ENCODE data around the gene PPP4R4.

The PPP4R4 gene

DNA sequence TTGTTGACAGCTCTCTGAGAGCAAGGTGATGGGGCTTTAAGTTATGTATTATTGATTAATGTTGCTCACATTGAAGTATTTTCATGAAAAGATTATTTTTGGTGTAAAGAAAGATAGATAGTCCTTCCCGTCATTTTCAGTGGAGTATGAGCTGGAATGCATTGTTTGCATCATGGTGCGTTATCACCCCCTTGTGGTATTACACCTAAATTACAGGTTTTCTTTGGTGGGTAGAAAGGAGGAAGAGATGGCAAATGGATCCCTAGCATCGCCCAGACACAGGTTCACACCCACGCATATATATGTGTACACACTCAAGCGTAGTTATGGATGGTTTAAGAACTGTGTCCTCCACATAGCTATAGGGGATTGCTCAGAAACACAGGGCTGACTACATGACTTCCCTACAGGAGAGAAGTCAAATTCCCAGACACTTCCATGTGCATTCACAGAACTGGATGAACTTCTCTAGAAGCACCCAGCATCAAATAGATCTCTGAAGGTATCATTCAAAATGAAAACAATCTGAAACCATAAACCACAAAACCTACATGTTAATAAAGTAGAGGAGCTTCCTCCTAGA lies 133.4 kb downstream of the PPP4R4 start:
- DNase-seq (ENCODE audit: low spot score) = no peak

DNA sequence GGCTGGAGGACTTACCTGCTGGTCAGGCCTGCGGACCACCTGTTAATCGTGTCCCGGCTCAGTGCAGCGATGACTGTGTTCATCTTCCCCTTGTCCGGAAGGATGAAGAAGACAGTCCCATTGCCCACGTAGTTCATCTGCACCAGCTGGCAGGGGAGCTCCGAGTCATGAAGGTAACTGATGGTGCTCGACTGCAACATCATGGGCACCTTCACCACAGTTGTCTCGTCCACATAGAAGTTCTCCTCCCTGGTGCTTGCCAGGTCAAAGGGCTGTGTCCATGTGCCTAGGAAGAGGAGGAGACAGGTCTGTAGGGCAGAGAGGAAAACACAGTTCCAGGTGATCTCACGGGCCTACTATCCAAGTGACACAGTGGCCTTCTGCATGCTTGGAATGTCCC lies 135.6 kb downstream of the PPP4R4 start:
- no peak for DNase-seq (ENCODE audit: low spot score)

DNA sequence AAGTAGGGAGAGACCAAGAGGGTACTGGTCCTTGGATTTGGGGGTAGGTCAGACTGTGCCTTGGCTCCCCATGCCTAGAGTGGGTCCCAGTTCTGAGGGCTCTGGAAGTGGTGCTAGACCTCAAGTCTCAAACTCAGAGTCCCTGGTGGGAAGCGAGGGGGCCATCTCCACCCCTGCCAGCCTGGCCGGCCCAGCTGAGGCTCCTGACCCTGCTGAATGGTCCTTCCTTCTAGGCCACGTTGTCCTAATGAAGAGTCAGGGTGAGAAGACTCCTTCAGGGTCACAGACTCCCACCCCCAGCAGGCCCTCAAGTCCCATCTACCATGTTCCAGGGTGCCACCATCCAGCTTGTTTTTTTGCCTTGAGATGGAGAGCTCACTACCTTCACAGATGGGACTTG lies 136.1 kb downstream of the PPP4R4 start:
- no peak for DNase-seq (ENCODE audit: low spot score)

DNA sequence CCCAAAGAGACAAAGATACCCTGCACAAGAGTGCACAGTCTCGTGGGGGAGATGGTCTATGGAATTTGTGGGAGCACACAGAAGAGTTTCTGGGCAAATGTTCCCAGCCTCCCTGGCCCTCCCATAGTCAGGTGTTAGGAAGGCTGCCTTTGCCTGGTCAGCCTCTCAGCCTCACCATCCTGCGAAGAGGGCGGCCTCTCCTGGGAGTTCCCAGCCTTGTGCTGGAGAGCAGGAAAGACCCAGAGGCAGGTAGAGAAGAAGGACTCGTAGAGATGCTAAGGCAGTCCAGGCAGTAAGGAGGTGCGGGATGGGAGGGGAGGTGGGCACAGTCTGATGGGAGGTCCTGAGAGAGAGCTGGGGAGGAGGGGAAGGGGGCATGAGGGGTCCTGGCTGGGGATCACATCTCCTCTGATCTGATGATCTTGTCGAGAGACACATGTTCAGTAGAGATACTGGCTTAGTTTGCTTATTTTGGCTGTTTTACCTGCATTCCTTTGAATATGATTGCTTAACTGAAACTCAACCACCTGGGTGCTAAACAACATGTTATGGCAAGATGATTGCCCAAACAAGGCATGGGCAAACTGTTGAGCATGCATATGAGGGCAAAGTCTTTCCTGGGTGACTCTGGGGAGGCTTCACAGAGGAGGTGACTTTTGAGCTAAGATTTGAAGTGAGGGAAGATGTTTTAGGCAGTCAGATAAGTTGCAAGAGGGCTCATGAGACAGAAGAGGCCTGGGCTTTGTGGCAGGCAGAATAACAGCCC lies 138.5 kb downstream of the PPP4R4 start:
- DNase-seq (ENCODE audit: low spot score) = no peak

DNA sequence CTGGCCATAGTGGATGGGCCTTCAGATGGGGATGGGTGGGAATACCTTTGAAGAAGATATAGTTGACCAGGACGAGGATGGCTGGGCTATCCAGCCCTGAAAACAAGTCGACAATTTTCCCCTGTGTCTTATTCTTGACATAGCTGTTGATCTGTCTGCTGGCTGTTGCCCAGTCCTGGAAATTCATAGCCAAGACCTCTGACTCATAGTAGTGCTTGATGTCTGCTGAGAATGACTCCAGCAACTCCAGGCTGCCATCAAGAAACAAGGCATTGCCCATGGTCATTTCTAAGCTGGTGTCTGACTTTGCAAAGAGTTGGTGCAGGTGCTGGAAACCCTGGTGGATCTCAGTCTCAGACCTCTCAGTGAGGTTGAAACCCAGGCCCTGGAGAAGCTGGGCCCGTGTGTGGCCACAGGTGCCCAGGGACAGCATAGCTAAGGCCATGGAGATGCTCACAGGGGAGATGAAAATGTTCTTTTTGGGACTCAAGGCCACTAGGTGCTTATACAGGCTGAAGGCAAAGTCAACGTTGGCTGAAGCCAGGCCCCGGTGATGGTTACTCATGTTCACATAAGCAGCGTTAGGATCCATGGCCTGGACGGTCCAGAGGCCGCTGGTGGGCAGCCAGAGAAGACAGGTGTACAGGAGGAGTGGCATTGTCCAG lies 140.0 kb downstream of the PPP4R4 start:
- DNase-seq (ENCODE audit: low spot score) = peak; percentile 43

DNA sequence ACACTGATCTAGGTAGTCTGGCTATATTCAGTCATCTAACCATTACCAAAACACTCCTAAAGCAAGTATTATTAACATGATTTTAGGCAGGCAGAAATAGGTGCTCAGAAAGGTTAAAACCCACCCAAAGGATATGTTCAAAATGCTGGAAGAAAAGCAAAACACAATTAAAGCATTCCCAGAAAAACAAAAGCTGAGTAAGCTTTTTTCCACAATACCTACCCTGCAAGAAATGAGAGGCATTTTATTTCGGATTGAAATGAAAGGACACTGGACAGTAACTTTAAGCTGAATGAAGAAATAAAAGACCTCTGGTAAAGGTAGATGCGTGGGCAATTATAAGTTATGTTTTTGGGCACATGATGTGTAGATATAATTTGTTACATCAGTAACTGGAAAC lies 140.8 kb downstream of the PPP4R4 start:
- no peak for DNase-seq (ENCODE audit: low spot score)

DNA sequence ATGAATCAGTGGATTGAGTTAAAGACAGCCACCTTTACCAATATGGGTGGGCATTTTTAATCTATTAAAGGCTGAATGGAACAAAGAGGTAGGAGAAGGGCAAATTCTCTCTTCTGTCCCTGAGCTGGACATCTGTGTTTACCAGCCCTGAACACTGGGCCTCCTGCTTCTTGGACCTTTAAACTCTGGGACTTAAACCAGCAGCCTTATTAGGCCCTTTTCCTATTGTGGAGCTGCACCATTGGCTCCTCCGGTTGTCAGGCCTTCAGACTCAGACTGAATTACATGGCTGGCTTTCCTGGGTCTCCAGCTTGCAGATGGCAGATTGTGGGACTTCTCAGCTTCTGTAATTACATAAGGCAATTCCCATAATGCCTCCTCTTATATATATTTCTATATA lies 142.6 kb downstream of the PPP4R4 start:
- DNase-seq (ENCODE audit: low spot score) = no peak

DNA sequence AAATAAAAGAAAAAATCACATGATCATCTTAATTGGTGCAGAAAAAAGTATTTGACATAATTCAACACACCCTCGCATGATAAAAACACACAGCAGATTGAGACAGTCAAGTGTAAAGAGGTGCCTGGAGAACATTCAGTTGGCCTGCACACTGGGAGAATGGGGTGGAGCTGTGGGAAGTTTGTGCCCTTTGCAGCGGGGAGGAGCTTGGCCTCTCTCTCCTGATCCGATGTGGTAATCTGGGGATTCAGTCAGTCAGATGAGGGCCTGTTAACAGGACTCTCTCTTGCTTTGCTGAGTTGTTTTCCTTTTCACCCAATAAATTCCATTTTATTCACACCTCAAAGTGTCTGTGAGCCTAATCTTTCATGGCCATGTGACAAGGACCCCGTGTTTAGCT lies 143.1 kb downstream of the PPP4R4 start:
- no peak for DNase-seq (ENCODE audit: low spot score)

DNA sequence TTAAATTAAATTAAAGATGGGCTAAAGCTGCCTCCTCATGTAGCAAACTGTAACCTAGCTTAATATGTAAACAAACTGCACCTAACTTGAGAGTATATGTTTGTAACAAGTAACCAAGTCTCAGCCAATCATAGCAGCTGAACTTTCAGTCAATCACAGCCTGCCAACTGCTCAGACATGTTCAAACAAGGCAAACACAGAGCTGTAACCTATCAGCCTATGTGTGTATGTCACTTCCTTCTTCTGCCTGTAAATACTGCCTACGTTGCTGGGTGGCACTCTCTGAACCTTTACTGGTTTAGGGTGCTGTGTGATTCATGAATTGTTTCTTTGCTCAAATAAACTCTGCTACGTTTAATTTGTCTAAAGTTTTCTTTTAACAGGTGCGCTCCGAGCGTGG lies 146.1 kb downstream of the PPP4R4 start:
- DNase-seq (ENCODE audit: low spot score) = peak; percentile 59

DNA sequence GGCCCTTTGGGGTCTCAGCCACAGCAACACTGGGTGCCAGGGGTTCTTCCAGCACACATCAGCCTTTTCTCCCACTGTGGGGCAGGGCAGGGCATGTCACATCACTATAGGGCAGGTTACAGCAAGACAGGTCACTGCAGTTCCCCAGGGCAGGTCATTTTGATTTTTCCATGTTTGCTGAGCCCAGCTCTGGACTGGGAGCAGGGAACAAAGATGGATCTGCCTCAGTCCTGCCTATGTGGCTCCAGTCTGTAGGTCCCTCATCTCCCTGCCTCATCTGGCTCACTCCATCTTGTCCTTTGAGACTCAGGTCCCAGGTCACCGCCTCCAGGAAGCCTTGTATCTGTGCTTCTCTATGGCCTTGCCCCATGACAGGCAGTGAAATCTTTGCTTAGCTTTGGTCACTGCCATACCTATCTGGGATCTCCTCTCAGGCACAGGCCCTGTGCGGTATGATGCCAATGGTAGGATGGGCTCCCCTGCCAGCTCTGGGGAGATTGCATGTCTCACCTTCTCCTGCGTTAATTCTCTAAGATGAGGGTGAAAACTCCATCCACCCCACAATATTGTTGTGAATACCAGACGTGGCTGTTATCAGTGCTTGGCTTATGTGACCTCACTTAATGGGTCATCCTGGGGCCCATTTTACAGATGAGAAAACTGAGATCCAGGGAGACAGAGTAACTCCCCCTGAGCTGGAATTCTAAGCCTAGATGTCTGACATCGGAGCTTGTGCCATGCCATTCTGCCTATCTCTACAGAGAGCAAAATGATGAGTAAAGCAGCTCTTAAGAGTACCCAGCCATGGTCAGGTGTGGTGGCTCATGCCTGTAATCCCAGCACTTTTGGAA lies 147.5 kb downstream of the PPP4R4 start:
- no peak for DNase-seq (ENCODE audit: low spot score)

DNA sequence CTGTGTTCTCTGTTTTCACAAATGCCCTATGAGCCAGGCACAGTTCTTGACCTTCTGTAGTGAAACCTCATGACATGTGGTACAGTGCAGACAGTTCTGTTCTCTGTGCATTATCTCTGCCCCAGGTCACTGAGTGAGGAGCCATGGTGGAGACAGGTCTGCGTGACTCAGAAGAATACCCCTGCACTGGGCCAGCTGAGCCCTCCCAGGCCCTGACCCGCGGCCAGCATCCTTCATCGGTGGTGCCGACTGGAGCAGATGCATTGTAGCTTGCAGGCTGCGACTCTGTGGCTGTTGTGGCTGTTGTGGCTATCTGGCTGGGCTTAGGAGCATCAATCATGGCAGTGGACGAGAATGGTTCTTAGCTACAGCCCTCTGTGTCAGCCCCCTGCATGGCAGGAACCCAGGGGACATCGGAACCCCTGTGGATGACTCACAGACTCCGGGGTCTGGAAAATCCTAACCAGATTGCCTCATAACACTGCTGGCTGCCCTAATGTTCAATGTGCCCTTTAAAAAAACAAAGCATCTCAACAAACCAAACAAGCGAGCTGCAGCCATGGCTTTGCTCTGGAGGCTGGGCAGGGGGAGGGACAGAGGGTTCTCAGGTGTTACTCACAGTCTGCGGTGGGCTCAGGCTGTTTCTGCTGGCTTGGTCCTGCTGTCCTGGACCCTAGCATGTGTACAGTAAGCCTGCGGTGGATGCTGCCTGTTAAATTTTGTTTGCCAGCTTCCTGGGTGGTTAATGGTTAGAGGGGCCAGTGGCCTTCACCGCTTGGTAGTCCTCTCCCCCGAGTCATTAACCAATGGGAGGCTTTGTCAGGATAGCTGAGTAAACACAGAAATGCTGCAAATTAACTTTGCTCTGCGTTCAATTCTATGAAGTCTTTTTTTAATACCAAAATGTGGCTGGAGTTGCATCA lies 148.8 kb downstream of the PPP4R4 start, which contains the start of gene SERPINA6:
Gene SERPINA6 (minus strand): TSS at position 689 of the 923 bp plus-strand sequence. CDS start 8,688 bp downstream, outside the sequence.
- DNase-seq (ENCODE audit: low spot score) = peak; percentile 94

DNA sequence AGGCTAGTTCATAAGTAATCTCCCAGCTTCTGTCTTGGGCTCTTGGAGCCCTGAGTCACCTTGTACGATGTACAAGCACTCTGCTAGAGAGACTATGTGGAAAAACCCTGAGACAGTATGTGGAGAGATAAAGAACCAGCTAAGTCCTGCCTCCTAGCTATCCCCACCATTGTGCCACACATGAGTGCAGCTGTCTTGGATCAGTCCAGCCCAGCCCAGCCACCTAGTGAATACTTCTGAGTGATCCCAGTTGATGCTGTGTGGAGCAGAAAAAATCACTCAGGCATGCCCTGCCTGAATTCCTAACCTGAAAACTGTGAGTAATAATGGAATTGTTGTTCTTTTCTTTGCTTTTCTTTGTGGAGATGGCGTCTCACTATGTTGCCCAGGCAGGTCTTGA lies 154.1 kb downstream of the PPP4R4 start:
- DNase-seq (ENCODE audit: low spot score) = peak; percentile 95

Measured in kidney tubule cell (primary cell).